Activated T-cell treated with anti-CD3 and anti-CD28 coated beads, Interleukin-2, amount 50 U/mL, for 24 hours (primary cell): Measurements from ENCODE around the gene SH3BP5L.

Experiments used
- DNase-seq: peaks from one replicate; pipeline ENCODE4 v3.0.0-alpha.2; 2020
- H3K27ac Mint-ChIP-seq: 2 replicates; pipeline ENCODE4 v1.8.0; 2020; ENCODE audit warnings: mild to moderate bottlenecking, mixed read lengths
- H3K27me3 Mint-ChIP-seq: 2 replicates; pipeline ENCODE4 v1.8.0; 2020; ENCODE audit warnings: mixed read lengths
- H3K36me3 Mint-ChIP-seq: 2 replicates; pipeline ENCODE4 v1.8.0; 2020; ENCODE audit warnings: low read depth, mixed read lengths
- H3K4me1 Mint-ChIP-seq: 2 replicates; pipeline ENCODE4 v1.8.0; 2020; ENCODE audit warnings: low read depth, mixed read lengths
- H3K4me3 Mint-ChIP-seq: 2 replicates; pipeline ENCODE4 v1.8.0; 2020; ENCODE audit warnings: mild to moderate bottlenecking, moderate library complexity, mixed read lengths
- H3K9me3 Mint-ChIP-seq: 2 replicates; pipeline ENCODE4 v1.8.0; 2020; ENCODE audit warnings: mixed read lengths

The SH3BP5L gene

GRCh38 chr1:248857201-248857600 is 31.5 kb upstream of the SH3BP5L start:
- Mint-ChIP-seq H3K4me3 (peak overlapping the region; percentile 94), H3K4me1 (peaks cover 21% of the 10 kb centered on the region)

GRCh38 chr1:248856176-248856575 is 30.5 kb upstream of the SH3BP5L start:
- Mint-ChIP-seq H3K9me3 (no peaks in the 10 kb centered on the region), H3K27ac (peak overlapping the region; percentile 85), H3K4me3 (peak overlapping the region; percentile 94), H3K4me1 (peaks cover 18% of the 10 kb centered on the region), H3K36me3 (peaks cover 5% of the 10 kb centered on the region), H3K27me3 (no peaks in the 10 kb centered on the region)
- no peak for DNase-seq

More at GRCh38 chr1:248857201-248857600, 31.5 kb upstream of the SH3BP5L start:
- Mint-ChIP-seq H3K27ac (peak overlapping the region; percentile 97), H3K27me3 (no peaks in the 10 kb centered on the region), H3K36me3 (peaks cover 5% of the 10 kb centered on the region), H3K9me3 (no peaks in the 10 kb centered on the region)
- no peak for DNase-seq

GRCh38 chr1:248855580-248855979 is 29.9 kb upstream of the SH3BP5L start:
- Mint-ChIP-seq H3K27me3 (no peaks in the 10 kb centered on the region), H3K36me3 (peaks cover 5% of the 10 kb centered on the region), H3K9me3 (no peaks in the 10 kb centered on the region), H3K4me3 (no peak overlapping the region), H3K4me1 (peaks cover 18% of the 10 kb centered on the region), H3K27ac (peak overlapping the region; percentile 85)
- DNase-seq: no peak

GRCh38 chr1:248853663-248854375 is 28.1 kb upstream of the SH3BP5L start:
- no peak overlapping the region for H3K4me3 Mint-ChIP-seq
- no peak for DNase-seq
- no peaks in the 10 kb centered on the region for H3K27me3 Mint-ChIP-seq
- no peak overlapping the region for H3K27ac Mint-ChIP-seq
- H3K9me3 Mint-ChIP-seq: no peaks in the 10 kb centered on the region
- H3K36me3 Mint-ChIP-seq: no peaks in the 10 kb centered on the region
- peaks cover 3% of the 10 kb centered on the region for H3K4me1 Mint-ChIP-seq

- H3K9me3 Mint-ChIP-seq: no peaks in the 10 kb centered on the region
- no peaks in the 10 kb centered on the region for H3K27me3 Mint-ChIP-seq
- no peaks in the 10 kb centered on the region for H3K4me1 Mint-ChIP-seq
- H3K36me3 Mint-ChIP-seq: no peaks in the 10 kb centered on the region
- no peak overlapping the region for H3K4me3 Mint-ChIP-seq
- no peak for DNase-seq
- H3K27ac Mint-ChIP-seq: no peak overlapping the region
Observed at GRCh38 chr1:248852481-248853405, 27.0 kb upstream of the SH3BP5L start.

- Mint-ChIP-seq H3K4me3 (no peak overlapping the region), H3K27me3 (no peaks in the 10 kb centered on the region), H3K9me3 (no peaks in the 10 kb centered on the region), H3K4me1 (no peaks in the 10 kb centered on the region), H3K36me3 (peaks cover 10% of the 10 kb centered on the region), H3K27ac (no peak overlapping the region)
- DNase-seq: no peak
Observed at GRCh38 chr1:248851390-248851789, 25.7 kb upstream of the SH3BP5L start.

- Mint-ChIP-seq H3K9me3 (no peaks in the 10 kb centered on the region), H3K27ac (no peak overlapping the region), H3K4me3 (no peak overlapping the region), H3K4me1 (no peaks in the 10 kb centered on the region), H3K27me3 (no peaks in the 10 kb centered on the region), H3K36me3 (peaks cover 17% of the 10 kb centered on the region)
- no peak for DNase-seq
Observed at GRCh38 chr1:248850536-248851251, 25.0 kb upstream of the SH3BP5L start.

GRCh38 chr1:248850124-248850523 is 24.4 kb upstream of the SH3BP5L start:
- Mint-ChIP-seq H3K27me3 (no peaks in the 10 kb centered on the region), H3K9me3 (no peaks in the 10 kb centered on the region), H3K27ac (peak overlapping the region; percentile 70), H3K36me3 (peaks cover 22% of the 10 kb centered on the region), H3K4me3 (no peak overlapping the region), H3K4me1 (no peaks in the 10 kb centered on the region)
- no peak for DNase-seq

- Mint-ChIP-seq H3K36me3 (peaks cover 27% of the 10 kb centered on the region), H3K27ac (peak overlapping the region; percentile 70), H3K9me3 (no peaks in the 10 kb centered on the region), H3K27me3 (no peaks in the 10 kb centered on the region), H3K4me3 (no peak overlapping the region), H3K4me1 (no peaks in the 10 kb centered on the region)
- DNase-seq: no peak
Observed at GRCh38 chr1:248849637-248850036, 23.9 kb upstream of the SH3BP5L start.

- no peaks in the 10 kb centered on the region for H3K27me3 Mint-ChIP-seq
- H3K27ac Mint-ChIP-seq: peak overlapping the region; percentile 1
- no peak overlapping the region for H3K4me3 Mint-ChIP-seq
- H3K9me3 Mint-ChIP-seq: no peaks in the 10 kb centered on the region
- no peak for DNase-seq
- H3K4me1 Mint-ChIP-seq: no peaks in the 10 kb centered on the region
- H3K36me3 Mint-ChIP-seq: peaks cover 32% of the 10 kb centered on the region
Observed at GRCh38 chr1:248849152-248849551, 23.4 kb upstream of the SH3BP5L start.

GRCh38 chr1:248848602-248849001 is 22.9 kb upstream of the SH3BP5L start:
- Mint-ChIP-seq H3K4me1 (no peaks in the 10 kb centered on the region), H3K4me3 (no peak overlapping the region), H3K36me3 (peaks cover 36% of the 10 kb centered on the region), H3K27me3 (no peaks in the 10 kb centered on the region), H3K27ac (peak overlapping the region; percentile 1), H3K9me3 (no peaks in the 10 kb centered on the region)
- DNase-seq: no peak

GRCh38 chr1:248847956-248848561 is 22.3 kb upstream of the SH3BP5L start:
- Mint-ChIP-seq H3K9me3 (no peaks in the 10 kb centered on the region), H3K27ac (no peak overlapping the region), H3K4me1 (no peaks in the 10 kb centered on the region), H3K27me3 (no peaks in the 10 kb centered on the region), H3K36me3 (peaks cover 36% of the 10 kb centered on the region), H3K4me3 (no peak overlapping the region)
- no peak for DNase-seq

- DNase-seq: no peak
- H3K36me3 Mint-ChIP-seq: peaks cover 42% of the 10 kb centered on the region
- H3K27ac Mint-ChIP-seq: no peak overlapping the region
- peaks cover 5% of the 10 kb centered on the region for H3K4me1 Mint-ChIP-seq
- no peaks in the 10 kb centered on the region for H3K27me3 Mint-ChIP-seq
- no peaks in the 10 kb centered on the region for H3K9me3 Mint-ChIP-seq
- no peak overlapping the region for H3K4me3 Mint-ChIP-seq
Observed at GRCh38 chr1:248847181-248847955, 21.7 kb upstream of the SH3BP5L start.
